ENCODE data around the gene ISX.

ISX gene

GRCh38 chr22:35053060-35053835 is 12.7 kb upstream of the ISX start:
- no peak for DNase-seq (ENCODE audit: low read depth in 1 of 2, low spot score in 1 of 2)
- H3K4me3 ChIP-seq (replicated peaks; ENCODE audit: insufficient read depth, low read length) = no peak overlapping the region
- no peaks in the 10 kb centered on the region for H3K27me3 ChIP-seq (ENCODE audit: insufficient read depth, poor library complexity, severe bottlenecking)
- H3K27ac ChIP-seq (replicated peaks) = no peak overlapping the region
- TF ChIP-seq SPI1 (IDR thresholded peaks at IDR 0.05; ENCODE audit: borderline replicate concordance, low read depth) = no peak
- no peak for TF ChIP-seq POLR2AphosphoS5 (IDR thresholded peaks at IDR 0.05; ENCODE audit: low read depth)
- TF ChIP-seq CTCF (IDR thresholded peaks at IDR 0.05; ENCODE audit: insufficient read depth, low read length) = no peak
- TF ChIP-seq REST (IDR thresholded peaks at IDR 0.05; ENCODE audit: insufficient replicate concordance, low read depth) = no peak
- no peak for TF ChIP-seq GABPA (IDR thresholded peaks at IDR 0.05; ENCODE audit: low read depth)

- no peak for DNase-seq (ENCODE audit: low read depth in 1 of 2, low spot score in 1 of 2)
- TF ChIP-seq CTCF (IDR thresholded peaks at IDR 0.05; ENCODE audit: insufficient read depth, low read length) = no peak
- TF ChIP-seq POLR2AphosphoS5 (IDR thresholded peaks at IDR 0.05; ENCODE audit: low read depth) = no peak
- TF ChIP-seq SPI1 (IDR thresholded peaks at IDR 0.05; ENCODE audit: borderline replicate concordance, low read depth) = no peak
- no peak for TF ChIP-seq GABPA (IDR thresholded peaks at IDR 0.05; ENCODE audit: low read depth)
- no peak for TF ChIP-seq REST (IDR thresholded peaks at IDR 0.05; ENCODE audit: insufficient replicate concordance, low read depth)
- Histone ChIP-seq H3K4me3 (replicated peaks; ENCODE audit: insufficient read depth, low read length) (no peak overlapping the region), H3K27ac (replicated peaks) (no peak overlapping the region), H3K27me3 (ENCODE audit: insufficient read depth, poor library complexity, severe bottlenecking) (no peaks in the 10 kb centered on the region)
Measured at GRCh38 chr22:35054064-35054463, 11.9 kb upstream of the ISX start.

GRCh38 chr22:35056486-35056885 is 9.5 kb upstream of the ISX start:
- no peaks in the 10 kb centered on the region for H3K27me3 ChIP-seq (ENCODE audit: insufficient read depth, poor library complexity, severe bottlenecking)
- TF ChIP-seq SPI1 (IDR thresholded peaks at IDR 0.05; ENCODE audit: borderline replicate concordance, low read depth) (no peak), REST (IDR thresholded peaks at IDR 0.05; ENCODE audit: insufficient replicate concordance, low read depth) (no peak), GABPA (IDR thresholded peaks at IDR 0.05; ENCODE audit: low read depth) (no peak), POLR2AphosphoS5 (IDR thresholded peaks at IDR 0.05; ENCODE audit: low read depth) (no peak), CTCF (IDR thresholded peaks at IDR 0.05; ENCODE audit: insufficient read depth, low read length) (no peak)
- H3K4me3 ChIP-seq (replicated peaks; ENCODE audit: insufficient read depth, low read length) = no peak overlapping the region
- DNase-seq (ENCODE audit: low read depth in 1 of 2, low spot score in 1 of 2) = no peak
- H3K27ac ChIP-seq (replicated peaks) = no peak overlapping the region

Measured in HL-60 (cell line).